H1 (cell line): ENCODE results near the gene MACROD2. TPM values are rescaled to one million over a fixed set of nuclear protein-coding genes. Genes with fewer than 3 reads are reported as not detected.
"Not testable (repeated sequence)": the region's sequence is repeated elsewhere in the genome, so short reads cannot be mapped to it uniquely, and the experiment has no call there.

Experiments used
- CTCF ChIA-PET: fragments of 300-600 bp; sonication (Branson Sonifier 250); formaldehyde crosslinking; loops from one replicate; lab custom pipeline; 2021; ENCODE audit not compliant: partially characterized antibody; lab: Charles Lee
- POLR2A ChIA-PET: fragments of 300-600 bp; sonication (Branson Sonifier 250); formaldehyde crosslinking; loops from one replicate; lab custom pipeline; 2021; ENCODE audit warnings: inconsistent platforms; ENCODE audit not compliant: partially characterized antibody; lab: Charles Lee
- DNase-seq, 2 experiments: peaks; one replicate each; pipeline versions ENCODE4 v3.0.0 to v3.0.0-alpha.2; 2010 to 2022; ENCODE audit warnings: low spot score in 2 of 2, low read depth in 1 of 2, mixed read lengths in 1 of 2
- FAIRE-seq: peaks from 2 replicates; lab custom pipeline; 2011; peaks lifted over from hg19 to GRCh38; lab: Jason Lieb, UNC
- H2AFZ ChIP-seq: 2 replicates; pipeline ENCODE4 v1.8.1; 2012; ENCODE audit warnings: low read length, inconsistent platforms
- H2AK5ac ChIP-seq: 2 replicates; pipeline ENCODE4 v1.6.1; 2013; ENCODE audit warnings: low read depth, low read length
- H2BK120ac ChIP-seq: replicated peaks from 2 replicates; pipeline ENCODE3; 2013; ENCODE audit warnings: low read depth, low read length, inconsistent platforms
- H2BK12ac ChIP-seq: 2 replicates; pipeline ENCODE4 v1.6.1; 2013; ENCODE audit warnings: low read depth, low read length
- H2BK15ac ChIP-seq: 2 replicates; pipeline ENCODE4 v1.6.1; 2013; ENCODE audit warnings: low read length
- H2BK20ac ChIP-seq: 2 replicates; pipeline ENCODE4 v1.6.1; 2013; ENCODE audit warnings: low read length
- H2BK5ac ChIP-seq: 2 replicates; pipeline ENCODE4 v1.6.1; 2013; ENCODE audit warnings: low read depth, low read length
- H3K14ac ChIP-seq: 2 replicates; pipeline ENCODE4 v1.6.1; 2013; ENCODE audit warnings: inconsistent platforms; ENCODE audit not compliant: insufficient read length
- H3K18ac ChIP-seq: 2 replicates; pipeline ENCODE4 v1.6.1; 2013; ENCODE audit warnings: low read length; ENCODE audit errors: extremely low read depth
- H3K23ac ChIP-seq: 2 replicates; pipeline ENCODE4 v1.6.1; 2013; ENCODE audit warnings: inconsistent platforms; ENCODE audit not compliant: insufficient read length
- H3K23me2 ChIP-seq: 2 replicates; pipeline ENCODE4 v1.6.1; 2013; ENCODE audit warnings: low read depth, low read length
- H3K27ac ChIP-seq: 2 replicates; pipeline ENCODE4 v1.6.1; 2011; ENCODE audit warnings: low read depth, low read length, inconsistent platforms
- H3K27me3 ChIP-seq, 4 experiments: replicated peaks in 1 of 4; 1 replicate in 1 of 4; 2 replicates in 3 of 4; pipeline versions ENCODE4 v1.6.1 to v1.8.1; 2011 to 2013; ENCODE audit warnings: low read length in 3 of 4, mild to moderate bottlenecking in 3 of 4, inconsistent platforms in 2 of 4, mixed read lengths in 2 of 4, moderate library complexity in 1 of 4; ENCODE audit not compliant: control insufficient read depth in 3 of 4, insufficient read depth in 3 of 4; ENCODE audit errors: extremely low read depth in 1 of 4
- H3K36me3 ChIP-seq, 4 experiments: 2 replicates each; pipeline versions ENCODE4 v1.6.1 to v1.8.1; 2011 to 2013; ENCODE audit warnings: mild to moderate bottlenecking in 4 of 4, low read length in 3 of 4, moderate library complexity in 2 of 4, control low read depth in 1 of 4, inconsistent platforms in 1 of 4; ENCODE audit not compliant: insufficient read depth in 4 of 4, control insufficient read depth in 2 of 4
- H3K4ac ChIP-seq: replicated peaks from 2 replicates; pipeline ENCODE3; 2013; ENCODE audit warnings: low read length, low read depth, mixed read lengths, inconsistent platforms; ENCODE audit not compliant: insufficient read length
- H3K4me1 ChIP-seq, 4 experiments: replicated peaks in 1 of 4; 1 replicate in 1 of 4; 2 replicates in 3 of 4; pipeline versions ENCODE4 v1.6.1 to v1.8.1; 2011 to 2013; ENCODE audit warnings: low read length in 3 of 4, inconsistent platforms in 2 of 4, mixed read lengths in 1 of 4; ENCODE audit not compliant: insufficient read depth in 4 of 4, control insufficient read depth in 3 of 4
- H3K4me2 ChIP-seq, 2 experiments: 2 replicates each; pipeline versions ENCODE4 v1.6.1 to v1.8.1; 2011 to 2013; ENCODE audit warnings: low read depth in 2 of 2, low read length in 2 of 2, control low read depth in 1 of 2, inconsistent platforms in 1 of 2, mild to moderate bottlenecking in 1 of 2; ENCODE audit not compliant: insufficient read depth in 1 of 2
- H3K4me3 ChIP-seq, 4 experiments: fragments of 200-600, 300-600 bp in 1 of 4; sonication (generic), shearing (Covaris generic), sonication (Bioruptor Twin) in 1 of 4; 2 replicates each; pipeline versions ENCODE4 v1.5.1 to v1.8.1; 2011 to 2016; ENCODE audit warnings: low read length in 4 of 4, low read depth in 3 of 4, control low read depth in 2 of 4, inconsistent platforms in 2 of 4, mild to moderate bottlenecking in 2 of 4, mixed read lengths in 1 of 4, moderate library complexity in 1 of 4; ENCODE audit not compliant: insufficient read depth in 2 of 4; ENCODE audit errors: extremely low read depth in 1 of 4
- H3K56ac ChIP-seq: replicated peaks from 2 replicates; pipeline ENCODE3; 2013; ENCODE audit warnings: low read depth, mild to moderate bottlenecking, mixed read lengths, low read length, inconsistent platforms; ENCODE audit not compliant: insufficient read length
- H3K79me1 ChIP-seq: 2 replicates; pipeline ENCODE4 v1.6.1; 2013; ENCODE audit warnings: low read depth, low read length, control low read depth
- H3K79me2 ChIP-seq, 2 experiments: 2 replicates each; pipeline versions ENCODE4 v1.6.1 to v1.8.1; 2012 to 2013; ENCODE audit warnings: low read length in 2 of 2, mild to moderate bottlenecking in 2 of 2, inconsistent platforms in 1 of 2; ENCODE audit not compliant: insufficient read depth in 2 of 2, control insufficient read depth in 1 of 2
- H3K9ac ChIP-seq, 4 experiments: replicated peaks in 1 of 4; 1 replicate in 1 of 4; 2 replicates in 3 of 4; pipeline versions ENCODE4 v1.6.1 to v1.8.1; 2011 to 2013; ENCODE audit warnings: low read depth in 3 of 4, low read length in 3 of 4, control low read depth in 2 of 4, mild to moderate bottlenecking in 2 of 4, moderate library complexity in 2 of 4, inconsistent platforms in 1 of 4; ENCODE audit errors: extremely low read depth in 1 of 4
- H3K9me3 ChIP-seq, 2 experiments: 2 replicates each; pipeline versions ENCODE4 v1.6.1 to v1.8.1; 2012 to 2013; ENCODE audit warnings: mild to moderate bottlenecking in 2 of 2, moderate library complexity in 2 of 2, control low read depth in 1 of 2, inconsistent platforms in 1 of 2, low read depth in 1 of 2, low read length in 1 of 2, mixed read lengths in 1 of 2; ENCODE audit not compliant: insufficient read depth in 2 of 2
- H4K20me1 ChIP-seq, 2 experiments: replicated peaks in 1 of 2; 2 replicates each; pipeline versions ENCODE3 to v1.8.1; 2011 to 2013; ENCODE audit warnings: inconsistent platforms in 2 of 2, low read length in 2 of 2, mild to moderate bottlenecking in 1 of 2; ENCODE audit not compliant: insufficient read depth in 2 of 2, control insufficient read depth in 1 of 2
- H4K5ac ChIP-seq: 2 replicates; pipeline ENCODE4 v1.6.1; 2013; ENCODE audit warnings: low read length, low read depth, mixed read lengths, inconsistent platforms; ENCODE audit not compliant: insufficient read length
- H4K8ac ChIP-seq: 2 replicates; pipeline ENCODE4 v1.8.0; 2013; ENCODE audit warnings: mild to moderate bottlenecking, moderate library complexity, low read length, inconsistent platforms; ENCODE audit not compliant: insufficient read depth; ENCODE audit errors: extremely low read depth
- H4K91ac ChIP-seq: replicated peaks from 2 replicates; pipeline ENCODE3; 2013; ENCODE audit warnings: low read length, mixed read lengths, inconsistent platforms; ENCODE audit not compliant: insufficient read length
- ASH2L ChIP-seq: fragments of 200-600, 300-600 bp; sonication (generic); IDR thresholded peaks from one replicate; pipeline ENCODE4 v1.7.1; 2017; ENCODE audit warnings: low read length
- EP300 ChIP-seq, 2 experiments: IDR thresholded peaks; 1 replicate in 1 of 2; 2 replicates in 1 of 2; pipeline ENCODE4 v1.6.1; 2011 to 2012; ENCODE audit warnings: low read depth in 2 of 2, low read length in 2 of 2, mild to moderate bottlenecking in 2 of 2, borderline replicate concordance in 1 of 2, inconsistent platforms in 1 of 2, moderate library complexity in 1 of 2
- HDAC6 ChIP-seq: IDR thresholded peaks from one replicate; pipeline ENCODE4 v1.7.1; 2012; ENCODE audit warnings: low read depth, mild to moderate bottlenecking, inconsistent platforms, low read length, moderate library complexity
- NRF1 ChIP-seq: IDR thresholded peaks from 2 replicates; pipeline ENCODE4 v1.6.1; 2011; ENCODE audit warnings: mild to moderate bottlenecking, low read depth, low read length, improper control_type of control experiment
- TAF1 ChIP-seq: IDR thresholded peaks from 2 replicates; pipeline ENCODE4 v1.6.1; 2011; ENCODE audit warnings: mild to moderate bottlenecking, low read depth, low read length
- WGBS, 2 experiments: shearing (Covaris generic) in 1 of 2; methylation state at CpG; one replicate each; pipeline versions ENCODE4 v1.1.6 to v1.1.7; 2013 to 2015; ENCODE audit warnings: low lambda C conversion rate in 2 of 2, mixed read lengths in 2 of 2, inconsistent platforms in 1 of 2, low coverage in 1 of 2, missing lambda C conversion rate in 1 of 2; ENCODE audit not compliant: insufficient replicate concordance in 2 of 2, insufficient coverage in 1 of 2, insufficient read length in 1 of 2; ENCODE audit errors: extremely low coverage in 1 of 2, missing lambda C conversion rate in 1 of 2; 5-methylcytosine and 5-hydroxymethylcytosine counted together
- polyA plus RNA-seq, 7 experiments: library from polyadenylated mRNA; depleted of rRNA in 3 of 7; stranded (reverse) in 5 of 7; unstranded in 2 of 7; fragments of >200 nt in 5 of 7; fragments of 200-250 nt in 2 of 7; gene quantifications; 1 replicate in 5 of 7; 2 replicates in 1 of 7; 4 replicates in 1 of 7; pipeline versions ENCODE4 v1.2.1 to v1.2.3, GENCODE V29; 2011 to 2013; ENCODE audit warnings: missing spikeins in 2 of 7, mixed read lengths in 2 of 7
- total RNA-seq: library from RNA; stranded (reverse); fragmentation: NEBNext Ultra II Directional; extraction: Animal tissue kit (Norgen Biotek cat#: 25700); gene quantifications from 2 replicates; pipeline ENCODE4 v1.2.1, GENCODE V29; 2021
- TF ChIP-seq, protein P1 (sequence below), 3 experiments: IDR thresholded peaks; 1 replicate in 2 of 3; 2 replicates in 1 of 3; pipeline versions ENCODE4 v1.5.1 to v1.6.1; 2011; ENCODE audit warnings: low read length in 3 of 3, mild to moderate bottlenecking in 3 of 3, inconsistent platforms in 2 of 3, low read depth in 1 of 3, moderate library complexity in 1 of 3; ENCODE audit not compliant: insufficient read depth in 1 of 3; ENCODE audit errors: control extremely low read depth in 1 of 3

The MACROD2 gene
- total and polyA plus RNA-seq, 2 of the 8 experiments (the other 6 are each of a cell fraction or from before 2014, with no cell fraction given), result 0.70 to 3.9 TPM

DNA sequence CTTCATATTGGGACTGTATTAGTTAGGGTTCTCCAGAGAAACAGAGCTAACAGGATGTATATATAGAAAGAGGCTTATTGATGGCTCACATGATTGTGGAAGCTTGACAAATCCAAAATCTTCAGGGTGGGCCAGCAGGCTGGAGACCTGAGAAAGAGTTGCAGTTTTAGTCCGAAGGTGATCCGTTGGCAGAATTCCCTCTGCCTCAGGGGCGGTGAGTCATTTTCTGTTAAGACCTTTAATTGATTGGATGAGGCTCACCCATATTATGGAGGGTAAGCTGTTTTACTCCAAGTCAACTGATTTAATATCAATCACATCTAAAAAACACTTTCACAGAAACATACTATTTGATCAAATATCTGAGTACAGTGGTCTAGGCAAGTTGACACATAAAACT lies 228.5 kb downstream of the MACROD2 start (continued):
- TF ChIP-seq, protein P1, sequence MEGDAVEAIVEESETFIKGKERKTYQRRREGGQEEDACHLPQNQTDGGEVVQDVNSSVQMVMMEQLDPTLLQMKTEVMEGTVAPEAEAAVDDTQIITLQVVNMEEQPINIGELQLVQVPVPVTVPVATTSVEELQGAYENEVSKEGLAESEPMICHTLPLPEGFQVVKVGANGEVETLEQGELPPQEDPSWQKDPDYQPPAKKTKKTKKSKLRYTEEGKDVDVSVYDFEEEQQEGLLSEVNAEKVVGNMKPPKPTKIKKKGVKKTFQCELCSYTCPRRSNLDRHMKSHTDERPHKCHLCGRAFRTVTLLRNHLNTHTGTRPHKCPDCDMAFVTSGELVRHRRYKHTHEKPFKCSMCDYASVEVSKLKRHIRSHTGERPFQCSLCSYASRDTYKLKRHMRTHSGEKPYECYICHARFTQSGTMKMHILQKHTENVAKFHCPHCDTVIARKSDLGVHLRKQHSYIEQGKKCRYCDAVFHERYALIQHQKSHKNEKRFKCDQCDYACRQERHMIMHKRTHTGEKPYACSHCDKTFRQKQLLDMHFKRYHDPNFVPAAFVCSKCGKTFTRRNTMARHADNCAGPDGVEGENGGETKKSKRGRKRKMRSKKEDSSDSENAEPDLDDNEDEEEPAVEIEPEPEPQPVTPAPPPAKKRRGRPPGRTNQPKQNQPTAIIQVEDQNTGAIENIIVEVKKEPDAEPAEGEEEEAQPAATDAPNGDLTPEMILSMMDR (IDR thresholded peaks at IDR 0.05; ENCODE audit: control extremely low read depth in 1 of 3, insufficient read depth in 1 of 3, low read depth in 1 of 3, low read length in 3 of 3), result no peak
- TF ChIP-seq NRF1, result no peak
- no peak for TF ChIP-seq TAF1
- no peak for TF ChIP-seq ASH2L
- TF ChIP-seq EP300 (IDR thresholded peaks at IDR 0.05; ENCODE audit: borderline replicate concordance in 1 of 2, low read depth in 2 of 2, low read length in 2 of 2), result no peak
- no peak for TF ChIP-seq HDAC6
- TF ChIP-seq, all 59 proteins: peak for 0

DNA sequence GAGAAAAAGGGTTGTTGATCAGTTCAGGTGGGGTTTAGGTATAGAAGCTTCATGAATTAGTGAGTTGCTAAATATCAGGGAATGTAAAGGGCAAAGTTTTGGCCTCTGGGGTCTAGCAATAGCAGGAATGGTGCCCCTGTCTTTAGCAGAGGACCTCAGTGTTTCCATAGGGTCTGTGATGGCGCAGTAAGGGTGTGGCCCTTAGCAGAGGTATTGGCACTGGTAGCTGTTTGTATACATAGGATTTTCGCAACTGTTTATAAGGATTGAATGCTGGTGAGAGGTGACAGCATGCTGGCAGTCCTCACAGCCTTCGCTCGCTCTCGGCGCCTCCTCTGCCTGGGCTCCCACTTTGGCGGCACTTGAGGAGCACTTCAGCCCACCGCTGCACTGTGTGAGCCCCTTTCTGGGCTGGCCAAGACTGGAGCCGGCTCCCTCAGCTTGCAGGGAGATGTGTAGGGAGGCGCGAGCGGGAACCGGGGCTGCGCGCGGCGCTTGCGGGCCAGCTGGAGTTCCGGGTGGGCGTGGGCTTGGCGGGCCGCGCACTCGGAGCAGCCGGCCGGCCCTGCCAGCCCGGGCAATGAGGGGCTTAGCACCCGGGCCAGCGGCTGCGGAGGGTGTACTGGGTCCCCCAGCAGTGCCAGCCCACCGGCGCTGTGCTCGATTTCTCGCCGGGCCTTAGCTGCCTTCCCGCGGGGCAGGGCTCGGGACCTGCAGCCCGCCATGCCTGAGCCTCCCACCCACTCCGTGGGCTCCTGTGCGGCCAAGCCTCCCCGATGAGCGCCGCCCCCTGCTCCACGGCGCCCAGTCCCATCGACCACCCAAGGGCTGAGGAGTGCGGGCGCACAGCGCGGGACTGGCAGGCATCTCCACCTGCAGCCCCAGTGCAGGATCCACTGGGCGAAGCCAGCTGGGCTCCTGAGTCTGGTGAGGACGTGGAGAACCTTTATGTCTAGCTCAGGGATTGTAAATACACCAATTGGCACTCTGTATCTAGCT lies 231.0 kb downstream of the MACROD2 start:
- H2BK15ac ChIP-seq, H3K4me3 ChIP-seq, H2BK5ac ChIP-seq, DNase-seq, H3K18ac ChIP-seq, H2BK20ac ChIP-seq, H2AK5ac ChIP-seq, H3K23ac ChIP-seq, H3K27me3 ChIP-seq, H3K4ac ChIP-seq, H2BK120ac ChIP-seq, H2BK12ac ChIP-seq, H2AFZ ChIP-seq, H3K9me3 ChIP-seq, H4K8ac ChIP-seq, H3K23me2 ChIP-seq, H3K14ac ChIP-seq, H3K56ac ChIP-seq, H4K20me1 ChIP-seq, H4K5ac ChIP-seq, H3K27ac ChIP-seq, H3K9ac ChIP-seq, H3K4me2 ChIP-seq, H3K4me1 ChIP-seq, H3K79me1 ChIP-seq, H3K79me2 ChIP-seq, H4K91ac ChIP-seq, FAIRE-seq, H3K36me3 ChIP-seq: not testable (repeated sequence)
- ChIA-PET POLR2A (interaction anchor here (0.5 kb wide), 1 partner anchor 27 kb away, joined by 3 read pairs; no protein-coding TSS in a partner anchor), CTCF (interaction anchor here (1.4 to 2.4 kb wide), 2 partner anchors 17 to 33 kb away, joined by 3 to 9 read pairs; no protein-coding TSS in a partner anchor)
- WGBS, 2 experiments, result 94% methylated on average over 38 of the region's 53 CpGs; no CpG with 5 or more reads in 1 of the 2 experiments
